HepG2 (cell line): ENCODE results near the gene FAM162A. TPM values are rescaled to one million over a fixed set of nuclear protein-coding genes. Genes with fewer than 3 reads are reported as not detected.

Source experiments
- ATF3 ChIP-seq: sonication (generic); formaldehyde crosslinking; IDR thresholded peaks from 2 replicates; pipeline ENCODE4 v1.4.0; 2020; ENCODE audit warnings: missing genetic modification reagents
- ELF3 ChIP-seq: IDR thresholded peaks from 2 replicates; pipeline ENCODE4 v1.6.1; 2016; ENCODE audit warnings: missing genetic modification reagents, missing compliant biosample characterization
- EP300 ChIP-seq, 3 experiments: sonication (generic) in 1 of 3; formaldehyde crosslinking in 1 of 3; IDR thresholded peaks; 2 replicates each; pipeline versions ENCODE4 v1.5.1 to v1.6.1; 2011 to 2020; ENCODE audit warnings: low read depth in 2 of 3, low read length in 2 of 3, borderline replicate concordance in 1 of 3, improper control_type of control experiment in 1 of 3, mild to moderate bottlenecking in 1 of 3, missing genetic modification reagents in 1 of 3, moderate library complexity in 1 of 3
- GABPA ChIP-seq, 2 experiments: IDR thresholded peaks; 2 replicates each; pipeline ENCODE4 v1.6.1; 2011 to 2016; ENCODE audit warnings: low read depth in 2 of 2, low read length in 1 of 2, missing biosample characterization in 1 of 2, missing genetic modification characterization in 1 of 2
- IRF2 ChIP-seq: IDR thresholded peaks from 2 replicates; pipeline ENCODE4 v1.6.1; 2018; ENCODE audit warnings: missing genetic modification reagents, missing compliant biosample characterization
- MTA1 ChIP-seq: sonication (generic); formaldehyde crosslinking; IDR thresholded peaks from 2 replicates; pipeline ENCODE4 v1.4.0; 2020; ENCODE audit warnings: missing genetic modification reagents, mild to moderate bottlenecking, borderline replicate concordance
- MZF1 ChIP-seq: sonication (generic); formaldehyde crosslinking; IDR thresholded peaks from 2 replicates; pipeline ENCODE4 v1.8.1; 2023; ENCODE audit warnings: mild to moderate bottlenecking, missing genetic modification reagents, borderline replicate concordance
- NR2F6 ChIP-seq, 2 experiments: IDR thresholded peaks; 2 replicates each; pipeline ENCODE4 v1.6.1; 2016; ENCODE audit warnings: antibody characterized with exemption in 1 of 2, mild to moderate bottlenecking in 1 of 2
- PHF5A ChIP-seq: IDR thresholded peaks from one replicate; pipeline ENCODE4 v1.6.1; 2018; ENCODE audit warnings: low read depth, missing genetic modification reagents; ENCODE audit not compliant: unreplicated experiment
- RXRA ChIP-seq: sonication (generic); formaldehyde crosslinking; IDR thresholded peaks from 2 replicates; pipeline ENCODE4 v1.5.1; 2020; ENCODE audit warnings: missing genetic modification reagents
- SIN3A ChIP-seq: IDR thresholded peaks from 2 replicates; pipeline ENCODE4 v1.6.1; 2011; ENCODE audit warnings: low read depth, mild to moderate bottlenecking, control low read depth, low read length, borderline replicate concordance
- SMYD3 ChIP-seq: sonication (generic); formaldehyde crosslinking; IDR thresholded peaks from 2 replicates; pipeline ENCODE4 v1.8.1; 2023; ENCODE audit warnings: mild to moderate bottlenecking, missing genetic modification reagents
- TP53 ChIP-seq: sonication (generic); formaldehyde crosslinking; conservative IDR thresholded peaks from 2 replicates; pipeline ENCODE4 v1.4.0; 2020; ENCODE audit warnings: missing genetic modification reagents
- ZFY ChIP-seq: sonication (generic); formaldehyde crosslinking; IDR thresholded peaks from 2 replicates; pipeline ENCODE4 v1.4.0; 2020; ENCODE audit warnings: missing genetic modification reagents
- ZNF329 ChIP-seq: sonication (generic); formaldehyde crosslinking; IDR thresholded peaks from 2 replicates; pipeline ENCODE4 v1.9.0; 2021; ENCODE audit warnings: low read depth, mild to moderate bottlenecking, missing genetic modification reagents
- ZNF552 ChIP-seq: sonication (generic); formaldehyde crosslinking; IDR thresholded peaks from 2 replicates; pipeline ENCODE4 v1.9.0; 2022; ENCODE audit warnings: missing genetic modification reagents, mild to moderate bottlenecking, borderline replicate concordance
- ZNF605 ChIP-seq: sonication (generic); formaldehyde crosslinking; IDR thresholded peaks from 2 replicates; pipeline ENCODE4 v1.8.0; 2022; ENCODE audit warnings: mild to moderate bottlenecking, missing genetic modification reagents
- ZNF800 ChIP-seq: sonication (generic); formaldehyde crosslinking; IDR thresholded peaks from 2 replicates; pipeline ENCODE4 v1.4.0; 2020; ENCODE audit warnings: missing genetic modification reagents
- ZNF883 ChIP-seq: sonication (generic); formaldehyde crosslinking; IDR thresholded peaks from 2 replicates; pipeline ENCODE4 v1.5.1; 2020; ENCODE audit warnings: mild to moderate bottlenecking, missing genetic modification reagents; ENCODE audit errors: not compliant biosample characterization
- polyA plus RNA-seq, 8 experiments: library from polyadenylated mRNA; depleted of rRNA in 3 of 8; stranded (reverse) in 7 of 8; unstranded in 1 of 8; fragments of >200 nt; fragmentation: Illumina TruSeq in 4 of 8; extraction: Trizol in 4 of 8; gene quantifications; 2 replicates each; pipeline versions ENCODE4 v1.2.1 to v1.2.3, GENCODE V29; 2011 to 2016; ENCODE audit warnings: low read depth in 4 of 8, missing spikeins in 1 of 8, mixed read lengths in 1 of 8; ENCODE audit not compliant: insufficient read depth in 1 of 8
- total RNA-seq, 5 experiments: library from RNA; depleted of rRNA; stranded (reverse); fragments of >200 nt; fragmentation: Illumina TruSeq; extraction: Trizol; gene quantifications; 2 replicates each; pipeline ENCODE4 v1.2.3, GENCODE V29; 2016; ENCODE audit warnings: low read depth in 1 of 5
- TF ChIP-seq, protein P1 (sequence below): sonication (generic); formaldehyde crosslinking; IDR thresholded peaks from 2 replicates; pipeline ENCODE4 v1.8.0; 2022; ENCODE audit warnings: mild to moderate bottlenecking, missing genetic modification reagents
- TF ChIP-seq, protein P2 (sequence below): sonication (generic); formaldehyde crosslinking; IDR thresholded peaks from 2 replicates; pipeline ENCODE4 v1.9.0; 2021; ENCODE audit warnings: missing genetic modification reagents, mild to moderate bottlenecking, borderline replicate concordance
- TF ChIP-seq, protein P3 (sequence below): sonication (generic); formaldehyde crosslinking; IDR thresholded peaks from 2 replicates; pipeline ENCODE4 v1.5.1; 2020; ENCODE audit warnings: mild to moderate bottlenecking, missing genetic modification reagents, borderline replicate concordance

FAM162A gene
- total and polyA plus RNA-seq, 2 of the 13 experiments (the other 11 are each of a cell fraction or from before 2014, with no cell fraction given), result 115 to 155 TPM

DNA sequence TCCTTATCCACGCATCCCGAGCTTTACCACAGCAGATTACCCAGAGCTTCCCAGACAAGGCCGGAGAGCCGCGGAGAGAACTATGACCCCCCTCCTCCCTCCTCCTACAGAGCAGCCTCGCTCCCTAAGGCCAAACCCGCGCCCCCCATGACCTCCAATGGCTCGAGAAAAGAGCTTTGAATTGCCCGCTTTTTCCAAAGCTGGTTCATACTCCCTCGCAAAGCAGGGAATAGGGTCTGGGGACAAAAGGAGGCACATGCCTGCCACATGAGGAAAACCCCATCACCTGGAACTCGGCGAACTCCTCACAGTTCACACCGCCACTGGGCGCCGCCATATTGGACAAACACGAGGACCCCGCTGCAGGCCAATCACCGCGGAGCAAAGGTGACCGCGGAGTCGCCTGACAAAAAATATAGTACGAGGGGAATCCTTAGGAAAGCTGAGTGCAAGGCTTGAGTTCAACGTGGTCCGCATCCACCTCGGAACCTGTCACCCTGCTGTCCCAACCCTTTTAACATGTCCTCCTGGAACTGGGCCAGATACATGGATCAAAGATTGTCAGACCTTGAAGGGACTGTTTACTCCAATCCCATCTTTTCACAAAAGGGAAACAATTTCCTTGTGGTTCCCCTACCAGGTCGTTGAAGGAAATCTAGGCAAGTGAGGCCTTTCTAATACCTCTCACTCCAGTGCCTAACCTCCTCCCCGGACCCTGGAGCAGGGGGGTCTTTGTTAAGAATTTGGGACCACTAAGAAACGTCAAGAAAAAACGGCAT lies 905 bp upstream of the FAM162A start, which contains the start of gene MIX23 (continued):
- peak; percentile 51; the same call in 1 of the 2 replicates for TF ChIP-seq ZNF800 (CRISPR knock-in tag)
- peak; percentile 89 for TF ChIP-seq SMYD3
- no peak for TF ChIP-seq ATF3 (CRISPR knock-in tag)
- peak; percentile 65; the same call in 1 of the 2 replicates for TF ChIP-seq IRF2
- peak; percentile 54 for TF ChIP-seq ZNF883 (CRISPR knock-in tag)
- no peak for TF ChIP-seq ZNF329 (CRISPR knock-in tag)
- no peak for TF ChIP-seq ELF3
- TF ChIP-seq, protein P1, sequence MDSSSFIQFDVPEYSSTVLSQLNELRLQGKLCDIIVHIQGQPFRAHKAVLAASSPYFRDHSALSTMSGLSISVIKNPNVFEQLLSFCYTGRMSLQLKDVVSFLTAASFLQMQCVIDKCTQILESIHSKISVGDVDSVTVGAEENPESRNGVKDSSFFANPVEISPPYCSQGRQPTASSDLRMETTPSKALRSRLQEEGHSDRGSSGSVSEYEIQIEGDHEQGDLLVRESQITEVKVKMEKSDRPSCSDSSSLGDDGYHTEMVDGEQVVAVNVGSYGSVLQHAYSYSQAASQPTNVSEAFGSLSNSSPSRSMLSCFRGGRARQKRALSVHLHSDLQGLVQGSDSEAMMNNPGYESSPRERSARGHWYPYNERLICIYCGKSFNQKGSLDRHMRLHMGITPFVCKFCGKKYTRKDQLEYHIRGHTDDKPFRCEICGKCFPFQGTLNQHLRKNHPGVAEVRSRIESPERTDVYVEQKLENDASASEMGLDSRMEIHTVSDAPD, result peak; percentile 53; the same call in 1 of the 2 replicates
- TF ChIP-seq MZF1 (CRISPR knock-in tag), result no peak
- TF ChIP-seq SIN3A, result peak; percentile 66; the same call in 1 of the 2 replicates
- TF ChIP-seq RXRA (CRISPR knock-in tag), result peak; percentile 65
- TF ChIP-seq ZFY, result peak; percentile 85
- TF ChIP-seq, protein P2, sequence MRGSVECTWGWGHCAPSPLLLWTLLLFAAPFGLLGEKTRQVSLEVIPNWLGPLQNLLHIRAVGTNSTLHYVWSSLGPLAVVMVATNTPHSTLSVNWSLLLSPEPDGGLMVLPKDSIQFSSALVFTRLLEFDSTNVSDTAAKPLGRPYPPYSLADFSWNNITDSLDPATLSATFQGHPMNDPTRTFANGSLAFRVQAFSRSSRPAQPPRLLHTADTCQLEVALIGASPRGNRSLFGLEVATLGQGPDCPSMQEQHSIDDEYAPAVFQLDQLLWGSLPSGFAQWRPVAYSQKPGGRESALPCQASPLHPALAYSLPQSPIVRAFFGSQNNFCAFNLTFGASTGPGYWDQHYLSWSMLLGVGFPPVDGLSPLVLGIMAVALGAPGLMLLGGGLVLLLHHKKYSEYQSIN (CRISPR knock-in tag), result no peak
- TF ChIP-seq MTA1, result peak; percentile 84; the same call in 1 of the 2 replicates
- no peak for TF ChIP-seq ZNF552 (CRISPR knock-in tag)
- peak in 1 of 2 experiments; percentile 27; a peak in 2 of 4 replicates for TF ChIP-seq EP300 (IDR thresholded peaks at IDR 0.05; ENCODE audit: low read depth in 2 of 2, low read length in 2 of 2)
- TF ChIP-seq EP300 (CRISPR knock-in tag; IDR thresholded peaks at IDR 0.05; ENCODE audit: borderline replicate concordance), result no peak
- TF ChIP-seq, protein P3, sequence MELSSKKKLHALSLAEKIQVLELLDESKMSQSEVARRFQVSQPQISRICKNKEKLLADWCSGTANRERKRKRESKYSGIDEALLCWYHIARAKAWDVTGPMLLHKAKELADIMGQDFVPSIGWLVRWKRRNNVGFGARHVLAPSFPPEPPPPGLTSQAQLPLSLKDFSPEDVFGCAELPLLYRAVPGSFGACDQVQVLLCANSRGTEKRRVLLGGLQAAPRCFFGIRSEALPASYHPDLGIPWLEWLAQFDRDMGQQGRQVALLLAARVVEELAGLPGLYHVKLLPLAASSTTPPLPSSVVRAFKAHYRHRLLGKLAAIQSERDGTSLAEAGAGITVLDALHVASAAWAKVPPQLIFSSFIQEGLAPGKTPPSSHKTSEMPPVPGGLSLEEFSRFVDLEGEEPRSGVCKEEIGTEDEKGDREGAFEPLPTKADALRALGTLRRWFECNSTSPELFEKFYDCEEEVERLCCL (CRISPR knock-in tag), result peak; percentile 74; the same call in 1 of the 2 replicates
- peak; percentile 50; the same call in 1 of the 2 replicates for TF ChIP-seq NR2F6 (IDR thresholded peaks at IDR 0.05)
- no peak for TF ChIP-seq NR2F6 (CRISPR knock-in tag; IDR thresholded peaks at IDR 0.05)
- TF ChIP-seq TP53 (CRISPR knock-in tag), result peak; percentile 70
- TF ChIP-seq ZNF605 (CRISPR knock-in tag), result peak; percentile 87
- TF ChIP-seq PHF5A (CRISPR knock-in tag), result no peak
- no peak for TF ChIP-seq GABPA (IDR thresholded peaks at IDR 0.05; ENCODE audit: low read depth, low read length)
- TF ChIP-seq GABPA (CRISPR knock-in tag; IDR thresholded peaks at IDR 0.05; ENCODE audit: low read depth), result peak; percentile 18
